Measurements from ENCODE around the gene TECPR1. TPM values are rescaled to one million over a fixed set of nuclear protein-coding genes. Genes with fewer than 3 reads are reported as not detected.

Gene TECPR1
- total and polyA plus RNA-seq, 2 donors (not counting 3 experiments of a cell fraction or from before 2014, with no cell fraction given) = 12.3 to 97.5 TPM

- Histone ChIP-seq H4K20me1 (replicated peaks; ENCODE audit: control insufficient read depth, extremely low read depth, insufficient read depth, low read length) (no peaks in the 10 kb centered on the region), H3K9me3 (replicated peaks; ENCODE audit: control insufficient read depth, insufficient read depth, low read length) (no peaks in the 10 kb centered on the region), H3K36me3 (ENCODE audit: control insufficient read depth in 2 of 2, extremely low read depth in 1 of 2, insufficient read depth in 2 of 2, low read length in 2 of 2) (peaks cover 0 to 12% of the 10 kb centered on the region in 2 experiments), H3K9ac (replicated peaks; ENCODE audit: extremely low read depth, insufficient read depth, low read length) (no peak overlapping the region), H3K4me2 (ENCODE audit: insufficient read depth, low read length) (no peak overlapping the region), H3K9me1 (replicated peaks; ENCODE audit: control insufficient read depth, extremely low read depth, insufficient read depth, low read length) (no peaks in the 10 kb centered on the region), H3K27me3 (ENCODE audit: control insufficient read depth in 2 of 2, insufficient read depth in 2 of 2, low read length in 2 of 2) (no peaks in the 10 kb centered on the region), H2AFZ (ENCODE audit: low read depth, low read length) (no peak overlapping the region), H3K4me3 (replicated peaks in 1 of 3; ENCODE audit: insufficient read depth in 1 of 3, low read depth in 1 of 3, low read length in 3 of 3) (no peak overlapping the region), H3K79me2 (ENCODE audit: control insufficient read depth, insufficient read depth, low read length) (no peaks in the 10 kb centered on the region), H3K4me1 (ENCODE audit: control insufficient read depth, extremely low read depth, insufficient read depth, low read length) (no peaks in the 10 kb centered on the region), H3K27ac (ENCODE audit: insufficient read depth, low read depth, low read length) (no peak overlapping the region)
- intact Hi-C loops (cut with micrococcal nuclease) (no loop called here), dilution Hi-C loops (cut with MboI; ENCODE audit: extremely low pct_ligation_motif_present, low sequenced_read_pairs) (no loop called here)
- no peak for FAIRE-seq
- BruUV-seq (replicated peaks) = no TSS peak
- ChIA-PET POLR2A (no interaction called here), CTCF (no interaction called here)
- TF ChIP-seq CTCF (IDR thresholded peaks at IDR 0.05; ENCODE audit: extremely low read depth in 1 of 2, insufficient read depth in 1 of 2, low read depth in 1 of 2, low read length in 2 of 2) (no peak), MYC (IDR thresholded peaks at IDR 0.05; ENCODE audit: low read depth, low read length) (no peak), FOS (IDR thresholded peaks at IDR 0.05; ENCODE audit: borderline replicate concordance, insufficient read depth, low read length) (no peak), POLR2AphosphoS5 (IDR thresholded peaks at IDR 0.05; ENCODE audit: insufficient read depth, low read depth, low read length) (no peak), POLR2A (IDR thresholded peaks at IDR 0.05; ENCODE audit: low read depth, low read length) (no peak), EZH2 (IDR thresholded peaks at IDR 0.05; ENCODE audit: borderline replicate concordance, low read depth, low read length, severe bottlenecking) (no peak), JUN (IDR thresholded peaks at IDR 0.05; ENCODE audit: borderline replicate concordance, insufficient read depth, insufficient read length, low read depth) (no peak), GATA2 (IDR thresholded peaks at IDR 0.05; ENCODE audit: insufficient read depth, insufficient read length, low read depth, low read length) (no peak), MAX (IDR thresholded peaks at IDR 0.05; ENCODE audit: insufficient read depth, insufficient read length) (no peak)
- no peak for DNase-seq (ENCODE audit: low read depth, low spot score)
Observed at GRCh38 chr7:98204670-98205069, 47.4 kb downstream of the TECPR1 start.
